H1 (cell line): ENCODE data around the gene PRR5. TPM values are rescaled to one million over a fixed set of nuclear protein-coding genes. Genes with fewer than 3 reads are reported as not detected.

ENCODE experiments used
- ATF2 ChIP-seq: IDR thresholded peaks from 2 replicates; pipeline ENCODE4 v1.6.1; 2012; ENCODE audit warnings: low read length, inconsistent platforms
- CEBPB ChIP-seq: IDR thresholded peaks from 2 replicates; pipeline ENCODE4 v1.6.1; 2012; ENCODE audit warnings: low read depth, low read length
- CHD7 ChIP-seq: fragments of 300-600 bp; sonication (generic); IDR thresholded peaks from 2 replicates; pipeline ENCODE4 v1.7.1; 2012; ENCODE audit warnings: low read length, moderate library complexity, mild to moderate bottlenecking, inconsistent platforms; ENCODE audit not compliant: insufficient replicate concordance
- EZH2 ChIP-seq: fragments of 200-600 bp; sonication (generic); IDR thresholded peaks from 2 replicates; pipeline ENCODE4 v1.7.1; 2012; ENCODE audit warnings: low read depth, mild to moderate bottlenecking, moderate library complexity, low read length, inconsistent platforms; ENCODE audit not compliant: severe bottlenecking
- GABPA ChIP-seq: IDR thresholded peaks from 2 replicates; pipeline ENCODE4 v1.6.1; 2011; ENCODE audit warnings: mild to moderate bottlenecking, low read length, moderate library complexity, borderline replicate concordance; ENCODE audit not compliant: insufficient read depth
- HDAC6 ChIP-seq: IDR thresholded peaks from one replicate; pipeline ENCODE4 v1.7.1; 2012; ENCODE audit warnings: low read depth, mild to moderate bottlenecking, inconsistent platforms, low read length, moderate library complexity
- KDM1A ChIP-seq: fragments of 200-600, 300-600 bp; sonication (generic); IDR thresholded peaks from 2 replicates; pipeline ENCODE4 v1.7.1; 2016; ENCODE audit warnings: mild to moderate bottlenecking, low read length, borderline replicate concordance
- RFX5 ChIP-seq: IDR thresholded peaks from 2 replicates; pipeline ENCODE4 v1.6.1; 2011; ENCODE audit warnings: low read depth, low read length, improper control_type of control experiment, borderline replicate concordance
- YY1 ChIP-seq: IDR thresholded peaks from 2 replicates; pipeline ENCODE4 v1.6.1; 2011; ENCODE audit warnings: low read depth, mild to moderate bottlenecking, low read length
- ZNF274 ChIP-seq: IDR thresholded peaks from 2 replicates; pipeline ENCODE4 v1.7.0; 2012; ENCODE audit warnings: low read length, borderline replicate concordance; ENCODE audit errors: extremely low read depth
- polyA plus RNA-seq, 7 experiments: library from polyadenylated mRNA; depleted of rRNA in 3 of 7; stranded (reverse) in 5 of 7; unstranded in 2 of 7; fragments of >200 nt in 5 of 7; fragments of 200-250 nt in 2 of 7; gene quantifications; 1 replicate in 5 of 7; 2 replicates in 1 of 7; 4 replicates in 1 of 7; pipeline versions ENCODE4 v1.2.1 to v1.2.3, GENCODE V29; 2011 to 2013; ENCODE audit warnings: missing spikeins in 2 of 7, mixed read lengths in 2 of 7
- total RNA-seq: library from RNA; stranded (reverse); fragmentation: NEBNext Ultra II Directional; extraction: Animal tissue kit (Norgen Biotek cat#: 25700); gene quantifications from 2 replicates; pipeline ENCODE4 v1.2.1, GENCODE V29; 2021

The PRR5 gene
- total and polyA plus RNA-seq, 2 of the 8 experiments (the other 6 are each of a cell fraction or from before 2014, with no cell fraction given): 16.5 to 25.7 TPM

GRCh38 chr22:44707178-44707577 lies 5.2 kb downstream of the PRR5 start (continued):
- no peak for TF ChIP-seq CHD7
- no peak for TF ChIP-seq EZH2
- TF ChIP-seq GABPA: no peak
- TF ChIP-seq ZNF274: no peak
- no peak for TF ChIP-seq RFX5
- no peak for TF ChIP-seq CEBPB
- no peak for TF ChIP-seq KDM1A
- no peak for TF ChIP-seq ATF2
- TF ChIP-seq HDAC6: no peak
- no peak for TF ChIP-seq YY1
